ENCODE data around the gene SLC9A2.

The SLC9A2 gene

DNA sequence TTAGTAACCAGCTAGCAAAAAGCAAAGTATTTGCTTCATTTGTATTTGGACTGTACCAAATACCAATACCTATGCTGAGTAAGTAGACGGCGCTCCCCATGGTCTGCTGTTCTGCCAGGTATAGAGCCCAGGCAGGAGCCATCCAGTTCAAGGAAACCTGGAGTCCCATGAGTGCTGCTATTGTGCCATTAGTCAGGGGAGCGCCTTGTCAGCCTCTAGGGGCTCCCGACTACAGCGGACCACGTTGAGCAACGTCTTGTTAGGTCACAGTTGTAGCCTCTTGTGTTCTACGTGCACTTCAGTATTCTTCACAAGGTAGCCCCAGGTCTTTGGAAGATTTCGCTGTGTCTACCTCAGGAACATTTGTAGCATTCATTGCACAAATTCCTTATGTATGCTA lies 21.6 kb upstream of the SLC9A2 start:
- TF ChIP-seq, protein P1, sequence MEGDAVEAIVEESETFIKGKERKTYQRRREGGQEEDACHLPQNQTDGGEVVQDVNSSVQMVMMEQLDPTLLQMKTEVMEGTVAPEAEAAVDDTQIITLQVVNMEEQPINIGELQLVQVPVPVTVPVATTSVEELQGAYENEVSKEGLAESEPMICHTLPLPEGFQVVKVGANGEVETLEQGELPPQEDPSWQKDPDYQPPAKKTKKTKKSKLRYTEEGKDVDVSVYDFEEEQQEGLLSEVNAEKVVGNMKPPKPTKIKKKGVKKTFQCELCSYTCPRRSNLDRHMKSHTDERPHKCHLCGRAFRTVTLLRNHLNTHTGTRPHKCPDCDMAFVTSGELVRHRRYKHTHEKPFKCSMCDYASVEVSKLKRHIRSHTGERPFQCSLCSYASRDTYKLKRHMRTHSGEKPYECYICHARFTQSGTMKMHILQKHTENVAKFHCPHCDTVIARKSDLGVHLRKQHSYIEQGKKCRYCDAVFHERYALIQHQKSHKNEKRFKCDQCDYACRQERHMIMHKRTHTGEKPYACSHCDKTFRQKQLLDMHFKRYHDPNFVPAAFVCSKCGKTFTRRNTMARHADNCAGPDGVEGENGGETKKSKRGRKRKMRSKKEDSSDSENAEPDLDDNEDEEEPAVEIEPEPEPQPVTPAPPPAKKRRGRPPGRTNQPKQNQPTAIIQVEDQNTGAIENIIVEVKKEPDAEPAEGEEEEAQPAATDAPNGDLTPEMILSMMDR (IDR thresholded peaks at IDR 0.05; ENCODE audit: low read length, missing control alignments): no peak
- no peak overlapping the region for H3K4me3 ChIP-seq (replicated peaks; ENCODE audit: low read depth, low read length)
- no peak for DNase-seq (ENCODE audit: low read depth)

- TF ChIP-seq, protein P1 (IDR thresholded peaks at IDR 0.05; ENCODE audit: low read length, missing control alignments): no peak
- no peak for DNase-seq (ENCODE audit: low read depth)
- H3K4me3 ChIP-seq (replicated peaks; ENCODE audit: low read depth, low read length): no peak overlapping the region
These were observed 19.9 kb upstream of the SLC9A2 start for GRCh38 chr2:102599486-102599885.

DNA sequence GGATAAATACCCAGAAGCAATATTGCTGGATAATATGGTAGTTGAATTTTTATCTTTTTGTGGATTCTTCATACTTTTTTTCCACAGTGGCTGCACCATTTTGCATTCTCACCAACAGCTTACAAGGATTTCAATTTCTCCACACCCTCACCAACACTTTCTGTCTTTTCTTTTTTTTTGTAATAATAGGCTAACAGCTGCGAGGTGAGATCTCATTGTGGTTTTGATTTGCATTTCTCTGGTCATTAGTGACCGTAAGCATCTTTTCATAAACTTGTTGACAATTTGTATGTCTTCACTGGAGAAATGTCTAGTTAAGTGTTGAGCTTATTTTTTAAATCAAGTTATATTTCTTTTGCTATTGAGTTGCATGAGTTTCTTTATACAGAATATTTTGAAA lies 17.6 kb upstream of the SLC9A2 start:
- TF ChIP-seq, protein P1 (IDR thresholded peaks at IDR 0.05; ENCODE audit: low read length, missing control alignments): no peak
- no peak for DNase-seq (ENCODE audit: low read depth)
- no peak overlapping the region for H3K4me3 ChIP-seq (replicated peaks; ENCODE audit: low read depth, low read length)

GRCh38 chr2:102603904-102604303 lies 15.4 kb upstream of the SLC9A2 start:
- no peak overlapping the region for H3K4me3 ChIP-seq (replicated peaks; ENCODE audit: low read depth, low read length)
- DNase-seq (ENCODE audit: low read depth): no peak
- TF ChIP-seq, protein P1 (IDR thresholded peaks at IDR 0.05; ENCODE audit: low read length, missing control alignments): no peak

GRCh38 chr2:102604769-102605168 lies 14.6 kb upstream of the SLC9A2 start:
- TF ChIP-seq, protein P1 (IDR thresholded peaks at IDR 0.05; ENCODE audit: low read length, missing control alignments): no peak
- no peak for DNase-seq (ENCODE audit: low read depth)
- no peak overlapping the region for H3K4me3 ChIP-seq (replicated peaks; ENCODE audit: low read depth, low read length)

DNA sequence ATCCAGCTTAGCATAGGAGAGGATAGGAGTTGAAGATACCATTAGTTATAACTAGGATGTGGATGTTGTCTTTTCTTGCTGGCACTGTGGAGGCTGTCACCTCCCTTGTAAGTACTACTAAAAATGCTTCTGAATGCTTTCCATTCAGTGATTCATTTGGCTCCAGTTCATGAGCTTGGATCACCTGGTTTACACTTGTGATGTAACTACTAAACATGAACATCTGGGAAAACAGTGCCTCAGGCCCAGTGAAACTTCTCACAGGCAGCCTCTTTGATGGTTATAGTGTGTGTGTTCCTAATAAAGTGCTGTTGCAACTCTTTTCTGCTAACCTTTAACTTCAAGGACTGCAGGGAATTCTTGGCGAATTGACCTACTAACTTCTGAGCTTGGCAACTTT lies 13.0 kb upstream of the SLC9A2 start:
- TF ChIP-seq, protein P1 (IDR thresholded peaks at IDR 0.05; ENCODE audit: low read length, missing control alignments): no peak
- no peak overlapping the region for H3K4me3 ChIP-seq (replicated peaks; ENCODE audit: low read depth, low read length)
- no peak for DNase-seq (ENCODE audit: low read depth)

GRCh38 chr2:102615620-102616436 lies 3.5 kb upstream of the SLC9A2 start:
- no peak overlapping the region for H3K4me3 ChIP-seq (replicated peaks; ENCODE audit: low read depth, low read length)
- TF ChIP-seq, protein P1 (IDR thresholded peaks at IDR 0.05; ENCODE audit: low read length, missing control alignments): peak; percentile 100
- peak; percentile 74 for DNase-seq (ENCODE audit: low read depth)

Measured in fibroblast of pulmonary artery (primary cell).